ENCODE data around the gene RDH14. TPM values are rescaled to one million over a fixed set of nuclear protein-coding genes. Genes with fewer than 3 reads are reported as not detected.

Gene RDH14
- polyA plus RNA-seq, 4 donors = 9.7 to 31.6 (median 18.0) TPM

GRCh38 chr2:18527326-18527725, 33.1 kb downstream of the RDH14 start:
- no peak for FAIRE-seq
- WGBS, 3 donors = 85 to 92% (median 90%) methylated on average over 2 of the region's 2 CpGs
- H3K4me3 ChIP-seq (ENCODE audit: low read depth in 1 of 3, low read length in 3 of 3) = no peak overlapping the region
- DNase-seq = no peak
- H3K36me3 ChIP-seq (ENCODE audit: control insufficient read depth in 3 of 3, insufficient read depth in 2 of 3, low read depth in 1 of 3, low read length in 3 of 3) = no peaks in the 10 kb centered on the region
- H3K9me3 ChIP-seq (ENCODE audit: control insufficient read depth in 2 of 2, insufficient read depth in 1 of 2, low read depth in 1 of 2, low read length in 1 of 2) = no peaks in the 10 kb centered on the region
- H3K27me3 ChIP-seq (ENCODE audit: control insufficient read depth in 3 of 3, insufficient read depth in 3 of 3, low read length in 3 of 3) = no peaks in the 10 kb centered on the region
- H3K27ac ChIP-seq (ENCODE audit: low read depth in 1 of 3, low read length in 2 of 3) = no peak overlapping the region
- peaks cover 0 to 18% (median 0%) of the 10 kb centered on the region in 3 donors for H3K4me1 ChIP-seq (ENCODE audit: control insufficient read depth in 3 of 3, insufficient read depth in 2 of 3, low read depth in 1 of 3, low read length in 2 of 3)

GRCh38 chr2:18526429-18526828, 34.0 kb downstream of the RDH14 start:
- FAIRE-seq = no peak
- WGBS, 3 donors = 70 to 88% (median 86%) methylated on average over 7 of the region's 7 CpGs
- no peak overlapping the region for H3K4me3 ChIP-seq (ENCODE audit: low read depth in 1 of 3, low read length in 3 of 3)

GRCh38 chr2:18525852-18526251, 34.6 kb downstream of the RDH14 start:
- H3K36me3 ChIP-seq (ENCODE audit: control insufficient read depth in 3 of 3, insufficient read depth in 2 of 3, low read depth in 1 of 3, low read length in 3 of 3) = no peaks in the 10 kb centered on the region
- no peaks in the 10 kb centered on the region for H3K27me3 ChIP-seq (ENCODE audit: control insufficient read depth in 3 of 3, insufficient read depth in 3 of 3, low read length in 3 of 3)
- FAIRE-seq = no peak
- H3K4me3 ChIP-seq (ENCODE audit: low read depth in 1 of 3, low read length in 3 of 3) = no peak overlapping the region
- no peaks in the 10 kb centered on the region for H3K9me3 ChIP-seq (ENCODE audit: control insufficient read depth in 2 of 2, insufficient read depth in 1 of 2, low read depth in 1 of 2, low read length in 1 of 2)
- H3K4me1 ChIP-seq (ENCODE audit: control insufficient read depth in 3 of 3, insufficient read depth in 2 of 3, low read depth in 1 of 3, low read length in 2 of 3) = peaks cover 0 to 20% (median 3%) of the 10 kb centered on the region in 3 donors
- WGBS, 3 donors = 62 to 73% (median 69%) methylated on average over 3 of the region's 3 CpGs
- no peak for DNase-seq
- no peak overlapping the region for H3K27ac ChIP-seq (ENCODE audit: low read depth in 1 of 3, low read length in 2 of 3)

More at GRCh38 chr2:18526429-18526828, 34.0 kb downstream of the RDH14 start:
- Histone ChIP-seq H3K27me3 (ENCODE audit: control insufficient read depth in 3 of 3, insufficient read depth in 3 of 3, low read length in 3 of 3) (no peaks in the 10 kb centered on the region), H3K36me3 (ENCODE audit: control insufficient read depth in 3 of 3, insufficient read depth in 2 of 3, low read depth in 1 of 3, low read length in 3 of 3) (no peaks in the 10 kb centered on the region), H3K4me1 (ENCODE audit: control insufficient read depth in 3 of 3, insufficient read depth in 2 of 3, low read depth in 1 of 3, low read length in 2 of 3) (peaks cover 0 to 23% (median 3%) of the 10 kb centered on the region in 3 donors), H3K27ac (ENCODE audit: low read depth in 1 of 3, low read length in 2 of 3) (no peak overlapping the region), H3K9me3 (ENCODE audit: control insufficient read depth in 2 of 2, insufficient read depth in 1 of 2, low read depth in 1 of 2, low read length in 1 of 2) (no peaks in the 10 kb centered on the region)
- no peak for DNase-seq

- Histone ChIP-seq H3K27ac (ENCODE audit: low read depth in 1 of 3, low read length in 2 of 3) (no peak overlapping the region), H3K4me1 (ENCODE audit: control insufficient read depth in 3 of 3, insufficient read depth in 2 of 3, low read depth in 1 of 3, low read length in 2 of 3) (peaks cover 0 to 17% (median 3%) of the 10 kb centered on the region in 3 donors), H3K4me3 (ENCODE audit: low read depth in 1 of 3, low read length in 3 of 3) (no peak overlapping the region), H3K27me3 (ENCODE audit: control insufficient read depth in 3 of 3, insufficient read depth in 3 of 3, low read length in 3 of 3) (no peaks in the 10 kb centered on the region), H3K9me3 (ENCODE audit: control insufficient read depth in 2 of 2, insufficient read depth in 1 of 2, low read depth in 1 of 2, low read length in 1 of 2) (no peaks in the 10 kb centered on the region), H3K36me3 (ENCODE audit: control insufficient read depth in 3 of 3, insufficient read depth in 2 of 3, low read depth in 1 of 3, low read length in 3 of 3) (no peaks in the 10 kb centered on the region)
- DNase-seq = no peak
- 79 to 86% (median 80%) methylated on average over 2 of the region's 2 CpGs for WGBS, 3 donors
- FAIRE-seq = no peak
Measured at GRCh38 chr2:18525236-18525635, 35.2 kb downstream of the RDH14 start.

GRCh38 chr2:18522484-18523146, 37.8 kb downstream of the RDH14 start:
- Histone ChIP-seq H3K27ac (ENCODE audit: low read depth in 1 of 3, low read length in 2 of 3) (no peak overlapping the region), H3K4me3 (ENCODE audit: low read depth in 1 of 3, low read length in 3 of 3) (no peak overlapping the region), H3K36me3 (ENCODE audit: control insufficient read depth in 3 of 3, insufficient read depth in 2 of 3, low read depth in 1 of 3, low read length in 3 of 3) (no peaks in the 10 kb centered on the region), H3K27me3 (ENCODE audit: control insufficient read depth in 3 of 3, insufficient read depth in 3 of 3, low read length in 3 of 3) (no peaks in the 10 kb centered on the region), H3K4me1 (ENCODE audit: control insufficient read depth in 3 of 3, insufficient read depth in 2 of 3, low read depth in 1 of 3, low read length in 2 of 3) (peaks cover 0 to 12% (median 3%) of the 10 kb centered on the region in 3 donors), H3K9me3 (ENCODE audit: control insufficient read depth in 2 of 2, insufficient read depth in 1 of 2, low read depth in 1 of 2, low read length in 1 of 2) (no peaks in the 10 kb centered on the region)
- DNase-seq (peak; percentile 36 to 42), FAIRE-seq (no peak)
- 59 to 84% (median 60%) methylated on average over 2 of the region's 2 CpGs for WGBS, 3 donors

- Histone ChIP-seq H3K4me1 (ENCODE audit: control insufficient read depth in 3 of 3, insufficient read depth in 2 of 3, low read depth in 1 of 3, low read length in 2 of 3) (peaks cover 0 to 12% (median 3%) of the 10 kb centered on the region in 3 donors), H3K27me3 (ENCODE audit: control insufficient read depth in 3 of 3, insufficient read depth in 3 of 3, low read length in 3 of 3) (no peaks in the 10 kb centered on the region), H3K36me3 (ENCODE audit: control insufficient read depth in 3 of 3, insufficient read depth in 2 of 3, low read depth in 1 of 3, low read length in 3 of 3) (no peaks in the 10 kb centered on the region), H3K4me3 (ENCODE audit: low read depth in 1 of 3, low read length in 3 of 3) (no peak overlapping the region), H3K9me3 (ENCODE audit: control insufficient read depth in 2 of 2, insufficient read depth in 1 of 2, low read depth in 1 of 2, low read length in 1 of 2) (no peaks in the 10 kb centered on the region), H3K27ac (ENCODE audit: low read depth in 1 of 3, low read length in 2 of 3) (no peak overlapping the region)
- WGBS, 3 donors = 50 to 51% (median 50%) methylated on average over 16 of the region's 16 CpGs
- FAIRE-seq (no peak), DNase-seq (peak; percentile 69 to 84)
Measured at GRCh38 chr2:18520451-18521425, 39.7 kb downstream of the RDH14 start.

- H3K36me3 ChIP-seq (ENCODE audit: control insufficient read depth in 3 of 3, insufficient read depth in 2 of 3, low read depth in 1 of 3, low read length in 3 of 3) = no peaks in the 10 kb centered on the region
Measured at GRCh38 chr2:18519914-18520450, 40.5 kb downstream of the RDH14 start.

More at GRCh38 chr2:18519914-18520450, 40.5 kb downstream of the RDH14 start:
- Histone ChIP-seq H3K27ac (ENCODE audit: low read depth in 1 of 3, low read length in 2 of 3) (no peak overlapping the region), H3K4me1 (ENCODE audit: control insufficient read depth in 3 of 3, insufficient read depth in 2 of 3, low read depth in 1 of 3, low read length in 2 of 3) (peaks cover 0 to 12% (median 3%) of the 10 kb centered on the region in 3 donors), H3K4me3 (ENCODE audit: low read depth in 1 of 3, low read length in 3 of 3) (no peak overlapping the region), H3K9me3 (ENCODE audit: control insufficient read depth in 2 of 2, insufficient read depth in 1 of 2, low read depth in 1 of 2, low read length in 1 of 2) (no peaks in the 10 kb centered on the region), H3K27me3 (ENCODE audit: control insufficient read depth in 3 of 3, insufficient read depth in 3 of 3, low read length in 3 of 3) (no peaks in the 10 kb centered on the region)
- no peak for FAIRE-seq
- no peak for DNase-seq
- 58 to 72% (median 68%) methylated on average over 7 of the region's 7 CpGs for WGBS, 3 donors

Measured in small intestine (tissue), 7 donors.